ENCODE data around the gene FUNDC2.

FUNDC2 gene

DNA sequence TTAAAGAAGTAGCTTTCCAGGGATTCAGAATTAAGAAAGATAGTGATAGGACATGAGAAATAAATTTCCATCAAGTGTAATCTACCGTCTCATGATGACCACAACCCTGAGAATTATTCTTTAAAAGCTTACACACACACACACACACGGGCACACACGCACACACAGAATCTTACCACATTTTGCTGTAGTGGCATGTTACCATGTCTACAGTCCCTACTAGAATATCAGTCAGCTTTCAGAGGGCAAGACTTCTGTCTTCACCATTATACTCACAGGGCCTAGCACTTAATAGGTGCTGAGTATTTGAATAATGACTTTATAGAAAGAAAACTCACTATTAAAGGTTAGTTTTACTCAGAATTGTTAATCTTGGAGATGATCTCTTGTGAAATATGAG lies 28.9 kb downstream of the FUNDC2 start:
- Histone ChIP-seq H3K36me3 (replicated peaks) (no peaks in the 10 kb centered on the region), H3K27ac (no peak overlapping the region), H3K27me3 (replicated peaks) (no peaks in the 10 kb centered on the region), H3K4me3 (ENCODE audit: low read depth, low read length) (no peak overlapping the region)
- in situ Hi-C loops (cut with HindIII; ENCODE audit: low pct_ligation_motif_present, low sequenced_read_pairs): no loop called here
- DNase-seq: no peak
- TF ChIP-seq, protein P1, sequence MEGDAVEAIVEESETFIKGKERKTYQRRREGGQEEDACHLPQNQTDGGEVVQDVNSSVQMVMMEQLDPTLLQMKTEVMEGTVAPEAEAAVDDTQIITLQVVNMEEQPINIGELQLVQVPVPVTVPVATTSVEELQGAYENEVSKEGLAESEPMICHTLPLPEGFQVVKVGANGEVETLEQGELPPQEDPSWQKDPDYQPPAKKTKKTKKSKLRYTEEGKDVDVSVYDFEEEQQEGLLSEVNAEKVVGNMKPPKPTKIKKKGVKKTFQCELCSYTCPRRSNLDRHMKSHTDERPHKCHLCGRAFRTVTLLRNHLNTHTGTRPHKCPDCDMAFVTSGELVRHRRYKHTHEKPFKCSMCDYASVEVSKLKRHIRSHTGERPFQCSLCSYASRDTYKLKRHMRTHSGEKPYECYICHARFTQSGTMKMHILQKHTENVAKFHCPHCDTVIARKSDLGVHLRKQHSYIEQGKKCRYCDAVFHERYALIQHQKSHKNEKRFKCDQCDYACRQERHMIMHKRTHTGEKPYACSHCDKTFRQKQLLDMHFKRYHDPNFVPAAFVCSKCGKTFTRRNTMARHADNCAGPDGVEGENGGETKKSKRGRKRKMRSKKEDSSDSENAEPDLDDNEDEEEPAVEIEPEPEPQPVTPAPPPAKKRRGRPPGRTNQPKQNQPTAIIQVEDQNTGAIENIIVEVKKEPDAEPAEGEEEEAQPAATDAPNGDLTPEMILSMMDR (IDR thresholded peaks at IDR 0.05; ENCODE audit: low read depth, low read length, missing control alignments): no peak

DNA sequence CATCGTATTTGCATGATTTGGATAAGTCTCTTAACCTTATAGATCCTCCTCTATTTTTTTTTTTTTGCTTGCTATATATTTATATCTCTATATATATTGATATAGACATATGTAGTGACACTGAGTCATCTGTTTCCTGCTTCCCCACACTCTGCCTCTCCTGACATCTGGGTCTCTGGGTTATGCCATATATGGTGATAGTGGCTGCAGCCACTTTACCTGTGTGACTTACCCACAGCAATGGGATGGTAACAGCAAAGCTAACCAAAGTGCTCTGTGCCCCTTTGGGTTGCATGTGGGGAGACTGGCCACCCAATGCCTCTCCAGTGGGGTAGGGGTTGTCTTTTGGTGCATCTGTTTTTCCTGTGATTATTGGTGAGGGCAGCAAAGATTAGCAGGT lies 29.8 kb downstream of the FUNDC2 start:
- in situ Hi-C loops (cut with HindIII; ENCODE audit: low pct_ligation_motif_present, low sequenced_read_pairs): no loop called here
- no peak for DNase-seq
- Histone ChIP-seq H3K4me3 (ENCODE audit: low read depth, low read length) (no peak overlapping the region), H3K36me3 (replicated peaks) (no peaks in the 10 kb centered on the region), H3K27me3 (replicated peaks) (no peaks in the 10 kb centered on the region), H3K27ac (no peak overlapping the region)
- TF ChIP-seq, protein P1 (IDR thresholded peaks at IDR 0.05; ENCODE audit: low read depth, low read length, missing control alignments): no peak

DNA sequence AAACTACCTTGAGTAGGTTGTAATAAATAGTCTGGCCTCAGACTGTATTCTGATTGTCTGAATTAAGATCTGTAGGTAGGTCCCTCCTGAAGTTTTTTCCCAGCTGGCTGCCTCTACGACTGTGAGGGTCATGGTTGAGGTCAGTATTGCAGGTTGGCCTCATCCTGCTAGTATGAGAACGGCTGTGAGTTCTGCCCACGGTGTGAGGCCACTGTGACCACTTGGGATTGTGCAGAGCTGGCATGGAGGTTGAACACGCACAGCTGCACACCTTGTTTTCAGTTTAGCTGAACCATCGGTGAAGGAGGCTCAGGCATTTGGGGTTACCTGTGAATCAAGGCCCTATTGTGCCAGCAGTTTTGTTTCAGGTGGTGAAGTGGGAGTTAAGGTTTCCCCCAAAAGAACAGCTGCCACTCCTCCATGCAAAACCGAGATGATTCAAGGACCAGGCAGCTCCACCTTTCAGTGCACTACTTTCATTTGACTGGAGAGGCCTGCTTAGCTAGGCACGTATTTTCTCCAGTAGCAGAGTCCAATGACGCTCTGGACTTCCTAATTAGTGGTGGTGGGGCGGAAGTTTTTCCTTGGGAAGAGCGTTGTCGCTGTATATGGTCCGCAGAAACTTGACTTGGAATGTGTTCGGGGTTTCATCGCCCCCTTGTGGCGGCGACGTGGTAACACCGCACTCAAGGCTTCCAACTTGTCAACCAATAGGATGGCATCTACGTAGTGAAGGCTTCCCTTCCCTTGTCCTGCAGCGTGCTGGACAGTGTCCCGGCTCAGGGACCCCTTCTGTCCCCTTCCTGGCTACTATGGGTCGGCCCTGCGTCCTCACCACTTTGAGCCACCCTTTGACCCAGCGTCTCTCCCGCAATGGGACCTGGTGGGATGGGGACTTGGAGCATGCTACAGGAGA lies 30.5 kb downstream of the FUNDC2 start:
- Histone ChIP-seq H3K4me3 (ENCODE audit: low read depth, low read length) (peak overlapping the region; percentile 29), H3K36me3 (replicated peaks) (no peaks in the 10 kb centered on the region), H3K27ac (no peak overlapping the region), H3K27me3 (replicated peaks) (no peaks in the 10 kb centered on the region)
- in situ Hi-C loops (cut with HindIII; ENCODE audit: low pct_ligation_motif_present, low sequenced_read_pairs): no loop called here
- TF ChIP-seq, protein P1 (IDR thresholded peaks at IDR 0.05; ENCODE audit: low read depth, low read length, missing control alignments): peak; percentile 78
- DNase-seq: peak; percentile 45

DNA sequence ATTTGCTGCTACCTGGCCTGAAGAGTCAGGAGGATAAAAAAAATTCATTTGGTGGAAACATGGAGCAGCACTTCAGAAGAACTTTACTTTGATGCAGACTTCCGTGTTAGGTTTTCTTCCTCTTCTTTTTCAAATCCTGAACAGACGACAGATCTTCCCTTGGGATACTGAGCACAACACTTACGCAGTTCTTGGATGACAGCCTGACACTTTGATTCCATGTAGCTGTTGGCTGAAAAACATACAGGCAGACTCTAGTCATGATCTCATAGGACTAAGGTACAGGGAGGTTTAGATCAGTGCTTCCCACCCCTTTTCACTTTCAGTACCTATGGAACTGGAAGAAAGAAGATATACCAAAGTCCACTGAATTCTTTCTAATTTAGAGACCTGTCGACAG lies 35.1 kb downstream of the FUNDC2 start:
- TF ChIP-seq, protein P1 (IDR thresholded peaks at IDR 0.05; ENCODE audit: low read depth, low read length, missing control alignments): no peak
- Histone ChIP-seq H3K27me3 (replicated peaks) (no peaks in the 10 kb centered on the region), H3K36me3 (replicated peaks) (no peaks in the 10 kb centered on the region), H3K27ac (no peak overlapping the region), H3K4me3 (ENCODE audit: low read depth, low read length) (no peak overlapping the region)
- DNase-seq: no peak
- in situ Hi-C loops (cut with HindIII; ENCODE audit: low pct_ligation_motif_present, low sequenced_read_pairs): no loop called here

DNA sequence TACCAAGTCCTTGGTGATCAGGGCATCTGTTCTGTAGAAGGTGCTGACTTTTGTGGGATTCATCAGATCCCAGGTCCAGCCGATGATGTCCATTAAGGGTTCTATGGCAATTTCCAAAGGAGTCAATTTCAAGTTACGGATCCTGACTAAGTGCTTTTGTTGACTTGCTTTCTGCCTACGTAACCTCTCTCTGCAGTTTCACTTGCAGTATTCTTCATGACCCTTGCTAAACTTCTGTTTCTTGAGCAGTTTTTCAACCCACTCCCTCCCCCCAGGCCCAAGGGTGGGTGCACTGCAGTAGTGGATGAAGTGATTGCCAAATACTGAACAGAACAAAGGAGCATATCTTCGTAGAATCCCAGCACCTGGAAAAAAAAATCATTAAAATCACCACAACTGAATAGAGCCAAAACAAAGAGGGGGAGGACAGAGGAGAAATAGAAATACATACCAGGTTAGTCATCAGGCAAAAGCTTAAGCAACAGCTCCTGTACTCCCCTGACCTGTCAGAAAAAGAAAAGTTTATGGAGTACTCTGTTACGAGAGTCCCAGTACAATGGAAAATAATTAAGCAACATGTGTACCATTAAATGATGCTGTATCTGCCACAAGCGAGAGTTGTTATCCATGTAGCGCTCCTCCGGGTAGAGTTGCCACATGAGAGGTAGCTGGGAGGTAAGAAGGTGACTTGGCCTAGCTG lies 38.5 kb downstream of the FUNDC2 start:
- no peak overlapping the region for H3K27ac ChIP-seq
- H3K27me3 ChIP-seq (replicated peaks): no peaks in the 10 kb centered on the region
- TF ChIP-seq, protein P1 (IDR thresholded peaks at IDR 0.05; ENCODE audit: low read depth, low read length, missing control alignments): no peak
- no peak for DNase-seq
- no peaks in the 10 kb centered on the region for H3K36me3 ChIP-seq (replicated peaks)
- in situ Hi-C loops (cut with HindIII; ENCODE audit: low pct_ligation_motif_present, low sequenced_read_pairs): no loop called here
- no peak overlapping the region for H3K4me3 ChIP-seq (ENCODE audit: low read depth, low read length)

Data from brain microvascular endothelial cell (primary cell).